Breast epithelium (tissue), 3 donors: ENCODE measurements around the gene SFXN5.

ENCODE experiments used
- POLR2A ChIP-seq: fragments of 450-650 bp; IDR thresholded peaks from one replicate; pipeline ENCODE4 v1.6.1; 2016; ENCODE audit warnings: antibody characterized with exemption, mild to moderate bottlenecking, moderate library complexity
- POLR2AphosphoS5 ChIP-seq, 3 donors: sonication (generic); formaldehyde crosslinking; IDR thresholded peaks; one replicate each; pipeline ENCODE4 v1.6.1; 2017; ENCODE audit warnings: antibody characterized with exemption in 3 of 3
- TF ChIP-seq, protein P1 (sequence below), 3 donors: fragments of 450-650 bp; IDR thresholded peaks; one replicate each; pipeline ENCODE4 v1.5.1; 2016 to 2017; ENCODE audit warnings: antibody characterized with exemption in 3 of 3, mild to moderate bottlenecking in 3 of 3, moderate library complexity in 3 of 3

DNA sequence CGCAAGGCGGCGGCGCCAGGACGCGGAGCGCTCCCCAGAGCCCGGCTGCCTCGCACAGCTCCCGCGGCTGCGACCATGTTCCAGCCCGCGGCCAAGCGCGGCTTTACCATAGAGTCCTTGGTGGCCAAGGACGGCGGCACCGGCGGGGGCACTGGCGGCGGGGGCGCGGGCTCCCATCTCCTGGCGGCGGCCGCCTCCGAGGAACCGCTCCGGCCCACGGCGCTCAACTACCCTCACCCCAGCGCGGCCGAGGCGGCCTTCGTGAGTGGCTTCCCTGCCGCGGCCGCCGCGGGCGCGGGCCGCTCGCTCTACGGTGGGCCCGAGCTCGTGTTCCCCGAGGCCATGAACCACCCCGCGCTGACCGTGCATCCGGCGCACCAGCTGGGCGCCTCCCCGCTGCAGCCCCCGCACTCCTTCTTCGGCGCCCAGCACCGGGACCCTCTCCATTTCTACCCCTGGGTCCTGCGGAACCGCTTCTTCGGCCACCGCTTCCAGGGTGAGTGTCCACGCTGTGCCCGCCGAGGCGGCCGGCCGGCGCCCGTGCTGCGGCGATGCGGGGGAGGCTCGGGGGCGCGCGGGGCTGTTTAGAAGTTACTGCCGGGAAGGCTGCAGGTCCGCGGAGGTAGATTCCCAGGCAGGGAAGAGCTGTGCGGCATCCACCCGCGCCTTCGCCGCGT lies 153.5 kb downstream of the SFXN5 start:
- TF ChIP-seq, protein P1, sequence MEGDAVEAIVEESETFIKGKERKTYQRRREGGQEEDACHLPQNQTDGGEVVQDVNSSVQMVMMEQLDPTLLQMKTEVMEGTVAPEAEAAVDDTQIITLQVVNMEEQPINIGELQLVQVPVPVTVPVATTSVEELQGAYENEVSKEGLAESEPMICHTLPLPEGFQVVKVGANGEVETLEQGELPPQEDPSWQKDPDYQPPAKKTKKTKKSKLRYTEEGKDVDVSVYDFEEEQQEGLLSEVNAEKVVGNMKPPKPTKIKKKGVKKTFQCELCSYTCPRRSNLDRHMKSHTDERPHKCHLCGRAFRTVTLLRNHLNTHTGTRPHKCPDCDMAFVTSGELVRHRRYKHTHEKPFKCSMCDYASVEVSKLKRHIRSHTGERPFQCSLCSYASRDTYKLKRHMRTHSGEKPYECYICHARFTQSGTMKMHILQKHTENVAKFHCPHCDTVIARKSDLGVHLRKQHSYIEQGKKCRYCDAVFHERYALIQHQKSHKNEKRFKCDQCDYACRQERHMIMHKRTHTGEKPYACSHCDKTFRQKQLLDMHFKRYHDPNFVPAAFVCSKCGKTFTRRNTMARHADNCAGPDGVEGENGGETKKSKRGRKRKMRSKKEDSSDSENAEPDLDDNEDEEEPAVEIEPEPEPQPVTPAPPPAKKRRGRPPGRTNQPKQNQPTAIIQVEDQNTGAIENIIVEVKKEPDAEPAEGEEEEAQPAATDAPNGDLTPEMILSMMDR (IDR thresholded peaks at IDR 0.05), result no peak
- TF ChIP-seq POLR2AphosphoS5 (IDR thresholded peaks at IDR 0.05) (no peak), POLR2A (no peak)
